ENCODE measurements around the gene ESRRB. TPM values are rescaled to one million over a fixed set of nuclear protein-coding genes. Genes with fewer than 3 reads are reported as not detected.

Gene ESRRB
- total and polyA plus RNA-seq, 9 donors = 0.07 to 0.40 TPM; not detected in 7

GRCh38 chr14:76497550-76498462 lies 121.9 kb downstream of the ESRRB start:
- TF ChIP-seq CTCF (IDR thresholded peaks at IDR 0.05) = no peak
- TF ChIP-seq EP300 (IDR thresholded peaks at IDR 0.05) = no peak
- TF ChIP-seq POLR2A (IDR thresholded peaks at IDR 0.05) = no peak
- WGBS, 3 donors = 58 to 74% (median 69%) methylated on average over 11 to 19 of the region's 19 CpGs
- no peak overlapping the region for H3K27ac ChIP-seq
- DNase-seq = no peak
- no peaks in the 10 kb centered on the region for H3K4me1 ChIP-seq (ENCODE audit: insufficient read depth)
- no peaks in the 10 kb centered on the region for H3K27me3 ChIP-seq
- H3K36me3 ChIP-seq = no peaks in the 10 kb centered on the region
- intact Hi-C loops (cut with DNase I) = no loop called here
- H3K9me3 ChIP-seq = no peaks in the 10 kb centered on the region
- no peak overlapping the region for H3K4me3 ChIP-seq

- no peak for DNase-seq
- Histone ChIP-seq H3K4me1 (ENCODE audit: insufficient read depth) (no peaks in the 10 kb centered on the region), H3K36me3 (no peaks in the 10 kb centered on the region), H3K9me3 (no peaks in the 10 kb centered on the region), H3K4me3 (no peak overlapping the region), H3K27ac (no peak overlapping the region), H3K27me3 (no peaks in the 10 kb centered on the region)
- WGBS, 3 donors = 76 to 86% (median 81%) methylated on average over 13 of the region's 13 CpGs
- no peak for TF ChIP-seq POLR2A (IDR thresholded peaks at IDR 0.05)
- no peak for TF ChIP-seq EP300 (IDR thresholded peaks at IDR 0.05)
- TF ChIP-seq CTCF (IDR thresholded peaks at IDR 0.05) = no peak
- intact Hi-C loops (cut with DNase I) = no loop called here
These were observed 122.6 kb downstream of the ESRRB start for GRCh38 chr14:76498463-76498935.

GRCh38 chr14:76498976-76499375 lies 123.0 kb downstream of the ESRRB start:
- H3K27ac ChIP-seq = no peak overlapping the region
- no peak for DNase-seq
- H3K4me3 ChIP-seq = no peak overlapping the region
- WGBS, 3 donors = 84 to 90% (median 86%) methylated on average over 10 to 12 of the region's 12 CpGs
- H3K9me3 ChIP-seq = no peaks in the 10 kb centered on the region
- no peak for TF ChIP-seq POLR2A (IDR thresholded peaks at IDR 0.05)
- no peak for TF ChIP-seq EP300 (IDR thresholded peaks at IDR 0.05)
- TF ChIP-seq CTCF (IDR thresholded peaks at IDR 0.05) = no peak
- no peaks in the 10 kb centered on the region for H3K4me1 ChIP-seq (ENCODE audit: insufficient read depth)
- H3K36me3 ChIP-seq = no peaks in the 10 kb centered on the region
- no peaks in the 10 kb centered on the region for H3K27me3 ChIP-seq
- intact Hi-C loops (cut with DNase I) = no loop called here

- no peaks in the 10 kb centered on the region for H3K4me1 ChIP-seq (ENCODE audit: insufficient read depth)
- no peak overlapping the region for H3K27ac ChIP-seq
- no peak overlapping the region for H3K4me3 ChIP-seq
- H3K9me3 ChIP-seq = no peaks in the 10 kb centered on the region
- H3K36me3 ChIP-seq = no peaks in the 10 kb centered on the region
- H3K27me3 ChIP-seq = no peaks in the 10 kb centered on the region
- intact Hi-C loops (cut with DNase I) = no loop called here
- 76 to 87% (median 76%) methylated on average over 8 of the region's 8 CpGs for WGBS, 3 donors
- TF ChIP-seq POLR2A (IDR thresholded peaks at IDR 0.05) (no peak), CTCF (IDR thresholded peaks at IDR 0.05) (no peak), EP300 (IDR thresholded peaks at IDR 0.05) (no peak)
- DNase-seq = no peak
These were observed 123.5 kb downstream of the ESRRB start for GRCh38 chr14:76499399-76499798.

Measured in ovary (tissue), 9 donors.